Endodermal cell (in vitro differentiated cells): ENCODE results near the gene TBC1D25. TPM values are rescaled to one million over a fixed set of nuclear protein-coding genes. Genes with fewer than 3 reads are reported as not detected.

ENCODE experiments used
- DNase-seq: peaks from one replicate; pipeline ENCODE4 v3.0.0-alpha.2; 2017
- H3K27ac ChIP-seq: 2 replicates; pipeline ENCODE4 v1.5.1; 2013; ENCODE audit warnings: mild to moderate bottlenecking, low read depth, low read length, moderate library complexity
- H3K27me3 ChIP-seq: 2 replicates; pipeline ENCODE4 v1.6.1; 2013; ENCODE audit warnings: mild to moderate bottlenecking, low read length, moderate library complexity; ENCODE audit not compliant: insufficient read depth, control insufficient read depth, poor library complexity, severe bottlenecking
- H3K36me3 ChIP-seq: 2 replicates; pipeline ENCODE4 v1.7.0; 2013; ENCODE audit warnings: mild to moderate bottlenecking, low read length, moderate library complexity; ENCODE audit not compliant: control insufficient read depth, insufficient read depth
- H3K4me1 ChIP-seq: one replicate; pipeline ENCODE4 v1.7.0; 2013; ENCODE audit warnings: low read length; ENCODE audit not compliant: control insufficient read depth, insufficient read depth
- H3K4me3 ChIP-seq: 2 replicates; pipeline ENCODE4 v1.5.1; 2013; ENCODE audit warnings: mild to moderate bottlenecking, low read length, moderate library complexity
- H3K9ac ChIP-seq: 2 replicates; pipeline ENCODE4 v1.6.1; 2013; ENCODE audit warnings: mild to moderate bottlenecking, low read length, moderate library complexity; ENCODE audit not compliant: poor library complexity, severe bottlenecking; ENCODE audit errors: extremely low read depth
- H3K9me3 ChIP-seq: 2 replicates; pipeline ENCODE4 v1.6.1; 2013; ENCODE audit warnings: mild to moderate bottlenecking, low read length, moderate library complexity; ENCODE audit not compliant: control insufficient read depth
- H3K27ac Mint-ChIP-seq: 2 replicates; pipeline ENCODE4 v1.8.0; 2020; ENCODE audit warnings: mixed read lengths
- H3K27me3 Mint-ChIP-seq: 2 replicates; pipeline ENCODE4 v1.8.0; 2021; ENCODE audit warnings: mild to moderate bottlenecking, mixed read lengths; ENCODE audit not compliant: insufficient read depth
- H3K36me3 Mint-ChIP-seq: 2 replicates; pipeline ENCODE4 v1.8.0; 2020; ENCODE audit warnings: low read depth, mixed read lengths
- H3K4me1 Mint-ChIP-seq: 2 replicates; pipeline ENCODE4 v1.8.0; 2020; ENCODE audit warnings: mixed read lengths
- H3K4me3 Mint-ChIP-seq: 2 replicates; pipeline ENCODE4 v1.8.0; 2020; ENCODE audit warnings: mild to moderate bottlenecking, moderate library complexity, mixed read lengths
- H3K9me3 Mint-ChIP-seq: 2 replicates; pipeline ENCODE4 v1.8.0; 2020; ENCODE audit warnings: mild to moderate bottlenecking, mixed read lengths
- CTCF ChIP-seq: fragments of 200-600 bp; sonication (generic); conservative IDR thresholded peaks from 2 replicates; pipeline ENCODE4 v1.5.0; 2021; ENCODE audit warnings: antibody characterized with exemption, mild to moderate bottlenecking
- WGBS, 2 experiments: methylation state at CpG; one replicate each; pipeline versions ENCODE4 v1.1.5 to v1.1.7; 2013; ENCODE audit warnings: missing lambda C conversion rate in 2 of 2, mixed read lengths in 1 of 2; ENCODE audit not compliant: insufficient coverage in 1 of 2, insufficient read length in 1 of 2; 5-methylcytosine and 5-hydroxymethylcytosine counted together
- total RNA-seq, 2 donors: library from RNA; stranded (reverse); fragmentation: NEBNext Ultra II Directional in 1 of 2; extraction: Animal tissue kit (Norgen Biotek cat#: 25700) in 1 of 2; gene quantifications; 2 replicates in 1 of 2; 3 replicates in 1 of 2; pipeline ENCODE4 v1.2.1, GENCODE V29; 2021

Gene TBC1D25
- total RNA-seq, 2 donors from 2014 or later, result 7.0 to 7.6 TPM

GRCh38 chrX:48513670-48514069, 25.8 kb upstream of the TBC1D25 start:
- peaks cover 4% of the 10 kb centered on the region for H3K4me1 Mint-ChIP-seq
- H3K36me3 Mint-ChIP-seq, result peaks cover 23% of the 10 kb centered on the region
- H3K27ac ChIP-seq, result no peak overlapping the region
- H3K9me3 Mint-ChIP-seq, result peaks cover 71% of the 10 kb centered on the region
- H3K4me3 ChIP-seq, result peak overlapping the region; percentile 80
- H3K9me3 ChIP-seq, result no peaks in the 10 kb centered on the region
- H3K27me3 Mint-ChIP-seq, result no peaks in the 10 kb centered on the region
- peaks cover 52% of the 10 kb centered on the region for H3K36me3 ChIP-seq
- TF ChIP-seq CTCF, result no peak
- no peak overlapping the region for H3K27ac Mint-ChIP-seq
- H3K27me3 ChIP-seq, result no peaks in the 10 kb centered on the region
- no peak overlapping the region for H3K9ac ChIP-seq
- no peaks in the 10 kb centered on the region for H3K4me1 ChIP-seq
- 81% methylated on average over 4 of the region's 4 CpGs; no CpG with 5 or more reads in 1 of the 2 experiments for WGBS, 2 experiments
- DNase-seq, result no peak
- H3K4me3 Mint-ChIP-seq, result no peak overlapping the region

GRCh38 chrX:48514126-48514806, 25.2 kb upstream of the TBC1D25 start:
- H3K27me3 Mint-ChIP-seq, result no peaks in the 10 kb centered on the region
- H3K9me3 Mint-ChIP-seq, result peaks cover 68% of the 10 kb centered on the region
- WGBS, 2 experiments, result 95 to 100% methylated on average over 1 to 14 of the region's 16 CpGs

GRCh38 chrX:48514868-48515460, 24.6 kb upstream of the TBC1D25 start:
- no peak for DNase-seq
- peaks cover 55% of the 10 kb centered on the region for H3K36me3 ChIP-seq
- Mint-ChIP-seq H3K4me1 (peaks cover under 1% of the 10 kb centered on the region), H3K27ac (no peak overlapping the region), H3K36me3 (peaks cover 21% of the 10 kb centered on the region), H3K27me3 (no peaks in the 10 kb centered on the region), H3K4me3 (no peak overlapping the region), H3K9me3 (peaks cover 61% of the 10 kb centered on the region)
- no peak for TF ChIP-seq CTCF
- H3K9ac ChIP-seq, result no peak overlapping the region
- no peaks in the 10 kb centered on the region for H3K4me1 ChIP-seq
- 90 to 100% methylated on average over 2 to 9 of the region's 9 CpGs for WGBS, 2 experiments
- no peak overlapping the region for H3K4me3 ChIP-seq
- H3K27me3 ChIP-seq, result no peaks in the 10 kb centered on the region
- H3K27ac ChIP-seq, result no peak overlapping the region
- H3K9me3 ChIP-seq, result no peaks in the 10 kb centered on the region

More at GRCh38 chrX:48514126-48514806, 25.2 kb upstream of the TBC1D25 start:
- no peaks in the 10 kb centered on the region for H3K27me3 ChIP-seq
- peaks cover 4% of the 10 kb centered on the region for H3K4me1 Mint-ChIP-seq
- no peak overlapping the region for H3K27ac Mint-ChIP-seq
- no peaks in the 10 kb centered on the region for H3K9me3 ChIP-seq
- H3K36me3 ChIP-seq, result peaks cover 56% of the 10 kb centered on the region
- no peak overlapping the region for H3K27ac ChIP-seq
- no peaks in the 10 kb centered on the region for H3K4me1 ChIP-seq
- peak overlapping the region; percentile 80 for H3K4me3 ChIP-seq
- no peak overlapping the region for H3K9ac ChIP-seq
- no peak for DNase-seq
- TF ChIP-seq CTCF, result no peak
- H3K36me3 Mint-ChIP-seq, result peaks cover 23% of the 10 kb centered on the region
- no peak overlapping the region for H3K4me3 Mint-ChIP-seq
